HFFc6 (cell line): ENCODE measurements around the gene NTM. TPM values are rescaled to one million over a fixed set of nuclear protein-coding genes. Genes with fewer than 3 reads are reported as not detected.

Experiments
- DNase-seq: peaks from one replicate; pipeline ENCODE4 v3.0.0-alpha.2; 2018
- H3K27ac Mint-ChIP-seq: 2 replicates; pipeline ENCODE4 v1.8.0; 2020; ENCODE audit warnings: mild to moderate bottlenecking, mixed read lengths
- H3K27me3 Mint-ChIP-seq: 2 replicates; pipeline ENCODE4 v1.8.0; 2021; ENCODE audit warnings: mild to moderate bottlenecking, moderate library complexity, mixed read lengths; ENCODE audit not compliant: insufficient read depth
- H3K36me3 Mint-ChIP-seq: 2 replicates; pipeline ENCODE4 v1.8.0; 2021; ENCODE audit warnings: low read depth, mixed read lengths
- H3K4me1 Mint-ChIP-seq: 2 replicates; pipeline ENCODE4 v1.8.0; 2020; ENCODE audit warnings: low read depth, mixed read lengths
- H3K4me3 Mint-ChIP-seq: 2 replicates; pipeline ENCODE4 v1.8.0; 2020; ENCODE audit warnings: mild to moderate bottlenecking, moderate library complexity, mixed read lengths
- H3K9me3 Mint-ChIP-seq: 2 replicates; pipeline ENCODE4 v1.8.0; 2020; ENCODE audit warnings: mild to moderate bottlenecking, mixed read lengths
- CTCF ChIP-seq: fragments of 200-600 bp; sonication (generic); IDR thresholded peaks from 2 replicates; pipeline ENCODE4 v1.5.0; 2021; ENCODE audit warnings: antibody characterized with exemption, mild to moderate bottlenecking
- total RNA-seq, 6 experiments: library from RNA; stranded (reverse); fragmentation: NEBNext Ultra II Directional; extraction: Animal tissue kit (Norgen Biotek cat#: 25700); gene quantifications; 2 replicates in 1 of 6; 3 replicates in 5 of 6; pipeline ENCODE4 v1.2.3, GENCODE V29; 2021

The NTM gene
- total RNA-seq, 6 experiments from 2014 or later: 18.3 to 23.6 (median 21.7) TPM

GRCh38 chr11:132237781-132238180, 867.4 kb downstream of the NTM start:
- no peaks in the 10 kb centered on the region; the same call in none of the 2 replicates for H3K27me3 Mint-ChIP-seq
- no peak overlapping the region for H3K4me3 Mint-ChIP-seq
- H3K27ac Mint-ChIP-seq: no peak overlapping the region
- H3K4me1 Mint-ChIP-seq: peaks cover 21% of the 10 kb centered on the region
- H3K36me3 Mint-ChIP-seq: no peaks in the 10 kb centered on the region; the same call in 1 of the 2 replicates
- H3K9me3 Mint-ChIP-seq: no peaks in the 10 kb centered on the region
- TF ChIP-seq CTCF: no peak
- no peak for DNase-seq

- peak; percentile 35 for DNase-seq
- no peaks in the 10 kb centered on the region; the same call in 1 of the 2 replicates for H3K36me3 Mint-ChIP-seq
- TF ChIP-seq CTCF: no peak
- H3K9me3 Mint-ChIP-seq: no peaks in the 10 kb centered on the region
- no peaks in the 10 kb centered on the region; the same call in none of the 2 replicates for H3K27me3 Mint-ChIP-seq
- H3K4me3 Mint-ChIP-seq: no peak overlapping the region
- peaks cover 21% of the 10 kb centered on the region for H3K4me1 Mint-ChIP-seq
- no peak overlapping the region for H3K27ac Mint-ChIP-seq
Observed at GRCh38 chr11:132238331-132238866, 868.0 kb downstream of the NTM start.

- H3K27ac Mint-ChIP-seq: no peak overlapping the region
- H3K36me3 Mint-ChIP-seq: no peaks in the 10 kb centered on the region; the same call in 1 of the 2 replicates
- no peaks in the 10 kb centered on the region; the same call in none of the 2 replicates for H3K27me3 Mint-ChIP-seq
- DNase-seq: no peak
- no peak overlapping the region for H3K4me3 Mint-ChIP-seq
- TF ChIP-seq CTCF: no peak
- H3K9me3 Mint-ChIP-seq: no peaks in the 10 kb centered on the region
- H3K4me1 Mint-ChIP-seq: peaks cover 2% of the 10 kb centered on the region
Observed at GRCh38 chr11:132240374-132240773, 870.0 kb downstream of the NTM start.

- Mint-ChIP-seq H3K27ac (no peak overlapping the region), H3K36me3 (no peaks in the 10 kb centered on the region; the same call in 1 of the 2 replicates), H3K4me1 (no peaks in the 10 kb centered on the region), H3K9me3 (no peaks in the 10 kb centered on the region), H3K4me3 (no peak overlapping the region), H3K27me3 (no peaks in the 10 kb centered on the region; the same call in none of the 2 replicates)
- no peak for TF ChIP-seq CTCF
- DNase-seq: no peak
Observed at GRCh38 chr11:132242632-132243031, 872.2 kb downstream of the NTM start.

GRCh38 chr11:132244846-132245245, 874.4 kb downstream of the NTM start:
- DNase-seq: no peak
- Mint-ChIP-seq H3K4me3 (no peak overlapping the region), H3K27ac (no peak overlapping the region), H3K4me1 (no peaks in the 10 kb centered on the region), H3K36me3 (peaks cover under 1% of the 10 kb centered on the region; the same call in 1 of the 2 replicates), H3K9me3 (no peaks in the 10 kb centered on the region), H3K27me3 (no peaks in the 10 kb centered on the region; the same call in 1 of the 2 replicates)
- TF ChIP-seq CTCF: no peak
